ENCODE data around the gene THSD7A.

The THSD7A gene

DNA sequence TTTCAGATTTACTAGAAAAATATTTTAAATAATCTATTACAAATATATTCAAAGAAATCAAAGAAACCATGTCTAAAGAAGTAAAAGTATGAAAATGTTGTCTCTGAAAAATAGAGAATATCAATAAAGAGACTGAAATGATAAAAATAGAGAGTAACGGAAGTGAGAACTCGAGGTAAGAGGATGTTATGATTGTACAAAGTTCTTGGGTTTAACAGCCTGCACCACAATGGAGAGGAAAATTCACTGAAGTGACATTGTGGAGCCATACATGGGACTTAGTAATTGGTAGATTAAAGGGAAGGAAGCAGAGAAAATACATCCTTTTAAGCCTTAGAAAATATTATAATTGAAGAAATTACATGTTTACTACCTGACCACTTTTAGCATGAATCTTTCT, 77.9 kb downstream of the THSD7A start:
- no peak overlapping the region for H3K4me3 ChIP-seq (ENCODE audit: low read length)
- TF ChIP-seq, protein P1, sequence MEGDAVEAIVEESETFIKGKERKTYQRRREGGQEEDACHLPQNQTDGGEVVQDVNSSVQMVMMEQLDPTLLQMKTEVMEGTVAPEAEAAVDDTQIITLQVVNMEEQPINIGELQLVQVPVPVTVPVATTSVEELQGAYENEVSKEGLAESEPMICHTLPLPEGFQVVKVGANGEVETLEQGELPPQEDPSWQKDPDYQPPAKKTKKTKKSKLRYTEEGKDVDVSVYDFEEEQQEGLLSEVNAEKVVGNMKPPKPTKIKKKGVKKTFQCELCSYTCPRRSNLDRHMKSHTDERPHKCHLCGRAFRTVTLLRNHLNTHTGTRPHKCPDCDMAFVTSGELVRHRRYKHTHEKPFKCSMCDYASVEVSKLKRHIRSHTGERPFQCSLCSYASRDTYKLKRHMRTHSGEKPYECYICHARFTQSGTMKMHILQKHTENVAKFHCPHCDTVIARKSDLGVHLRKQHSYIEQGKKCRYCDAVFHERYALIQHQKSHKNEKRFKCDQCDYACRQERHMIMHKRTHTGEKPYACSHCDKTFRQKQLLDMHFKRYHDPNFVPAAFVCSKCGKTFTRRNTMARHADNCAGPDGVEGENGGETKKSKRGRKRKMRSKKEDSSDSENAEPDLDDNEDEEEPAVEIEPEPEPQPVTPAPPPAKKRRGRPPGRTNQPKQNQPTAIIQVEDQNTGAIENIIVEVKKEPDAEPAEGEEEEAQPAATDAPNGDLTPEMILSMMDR (IDR thresholded peaks at IDR 0.05; ENCODE audit: insufficient read depth, low read depth, low read length, missing control alignments) = no peak

DNA sequence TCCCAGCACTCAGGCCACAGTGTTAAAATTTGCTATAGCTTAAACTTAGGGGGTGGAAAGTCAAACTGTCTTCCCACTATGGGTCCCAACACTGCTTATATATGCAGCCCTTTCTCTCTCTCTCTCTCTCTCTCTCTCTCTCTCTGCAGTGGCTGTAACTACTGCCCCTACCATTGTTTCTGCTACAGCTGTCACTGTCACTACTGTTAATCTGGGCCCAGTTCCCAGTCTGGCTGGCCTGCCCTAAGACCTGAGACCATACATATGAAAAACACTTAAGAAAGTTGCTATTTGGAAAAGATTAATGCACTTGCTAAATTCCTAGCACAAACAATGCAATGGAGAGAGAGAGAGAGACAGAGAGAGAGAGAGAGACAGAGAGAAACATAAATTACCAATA, 78.6 kb downstream of the THSD7A start:
- TF ChIP-seq, protein P1 (IDR thresholded peaks at IDR 0.05; ENCODE audit: insufficient read depth, low read depth, low read length, missing control alignments) = no peak
- H3K4me3 ChIP-seq (ENCODE audit: low read length) = no peak overlapping the region
- no peak for DNase-seq (ENCODE audit: low read depth)

More for the DNA sequence above, 77.9 kb downstream of the THSD7A start:
- DNase-seq (ENCODE audit: low read depth) = no peak

DNA sequence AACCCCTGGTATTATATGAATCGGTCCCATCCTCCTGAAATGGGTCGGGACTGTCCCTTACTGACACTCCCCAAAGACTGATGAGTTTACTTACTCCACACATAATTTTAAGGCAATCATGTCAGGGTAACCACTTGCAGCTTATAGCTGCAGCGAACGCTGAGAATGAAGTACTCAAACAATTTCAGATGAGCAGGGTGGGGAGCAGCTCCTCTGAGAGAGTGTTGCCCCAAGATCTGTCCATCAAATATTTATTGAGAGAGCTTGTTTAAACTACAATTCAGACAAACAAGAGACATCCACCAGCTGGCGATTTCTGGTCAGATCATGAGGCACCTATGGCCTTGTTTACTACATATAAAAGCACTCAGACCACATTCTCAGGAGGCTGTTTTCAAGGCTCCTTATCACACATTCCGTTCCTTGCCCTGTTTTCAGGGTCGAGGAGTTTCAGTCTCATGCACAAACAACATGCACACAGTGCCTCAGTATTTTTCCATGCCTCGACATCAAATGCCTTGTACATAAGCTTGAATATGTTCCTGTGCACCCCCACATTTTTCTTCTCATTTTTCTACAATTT, 80.1 kb downstream of the THSD7A start:
- no peak overlapping the region for H3K4me3 ChIP-seq (ENCODE audit: low read length)
- TF ChIP-seq, protein P1 (IDR thresholded peaks at IDR 0.05; ENCODE audit: insufficient read depth, low read depth, low read length, missing control alignments) = no peak

DNA sequence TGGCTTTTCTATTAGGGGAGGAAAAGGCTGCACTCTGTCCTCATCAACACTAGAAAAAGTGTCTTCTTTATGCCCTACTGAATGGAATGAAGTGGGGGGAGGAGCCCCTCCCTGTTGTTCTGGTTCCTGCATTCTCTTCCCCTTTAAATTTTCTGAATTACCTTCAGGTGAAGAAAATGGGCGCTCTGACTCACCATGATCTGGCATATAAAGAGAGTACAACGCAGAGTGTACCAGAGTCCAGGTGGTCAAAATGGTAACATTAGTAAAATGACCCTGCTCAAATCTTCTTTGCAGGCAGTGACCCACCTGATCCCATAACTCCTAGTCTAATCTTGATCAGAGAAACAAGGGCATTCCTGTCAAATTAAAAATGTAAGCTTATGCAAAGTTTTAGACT, 80.7 kb downstream of the THSD7A start:
- peak; percentile 36 for DNase-seq (ENCODE audit: low read depth)
- no peak overlapping the region for H3K4me3 ChIP-seq (ENCODE audit: low read length)
- TF ChIP-seq, protein P1 (IDR thresholded peaks at IDR 0.05; ENCODE audit: insufficient read depth, low read depth, low read length, missing control alignments) = no peak

More for the DNA sequence above, 80.1 kb downstream of the THSD7A start:
- no peak for DNase-seq (ENCODE audit: low read depth)

DNA sequence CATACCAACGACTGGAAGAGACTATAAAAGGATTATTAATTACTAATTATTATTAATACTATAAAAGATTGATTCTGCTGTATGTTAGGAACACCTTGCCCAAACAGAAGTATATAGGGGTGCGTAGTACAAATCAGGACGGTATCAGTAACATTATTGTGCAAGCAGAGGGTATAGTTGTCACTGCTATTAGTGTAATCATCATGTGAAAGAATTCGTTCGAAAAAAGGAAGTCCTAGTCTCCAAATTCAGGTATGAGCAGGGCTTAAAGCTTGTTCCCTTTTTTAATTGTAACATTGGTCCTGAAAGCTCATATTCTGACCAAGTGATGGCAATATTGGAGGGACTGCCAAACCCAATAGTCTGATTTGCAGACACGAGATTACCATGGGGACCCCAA, 81.8 kb downstream of the THSD7A start:
- TF ChIP-seq, protein P1 (IDR thresholded peaks at IDR 0.05; ENCODE audit: insufficient read depth, low read depth, low read length, missing control alignments) = no peak
- DNase-seq (ENCODE audit: low read depth) = no peak
- H3K4me3 ChIP-seq (ENCODE audit: low read length) = no peak overlapping the region

DNA sequence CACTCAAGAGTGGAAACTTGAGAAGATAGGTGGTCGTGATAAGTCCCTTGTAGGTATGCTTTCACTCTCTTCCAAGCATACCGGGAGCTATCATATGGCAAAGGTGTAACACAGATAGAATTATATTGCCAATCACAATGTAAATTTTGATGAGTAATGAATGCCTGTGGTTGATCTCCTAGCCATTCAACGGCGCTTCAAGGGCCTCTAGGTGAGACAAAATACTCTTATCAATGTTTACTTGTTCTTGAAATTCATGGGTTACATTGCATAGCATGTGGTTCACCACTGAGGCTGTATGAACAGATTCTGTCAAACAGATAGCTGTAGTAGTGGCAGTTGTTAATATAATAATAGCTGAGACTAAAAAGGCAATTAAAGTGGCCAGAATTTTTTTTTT, 82.4 kb downstream of the THSD7A start:
- DNase-seq (ENCODE audit: low read depth) = peak; percentile 50
- TF ChIP-seq, protein P1 (IDR thresholded peaks at IDR 0.05; ENCODE audit: insufficient read depth, low read depth, low read length, missing control alignments) = no peak
- H3K4me3 ChIP-seq (ENCODE audit: low read length) = no peak overlapping the region

DNA sequence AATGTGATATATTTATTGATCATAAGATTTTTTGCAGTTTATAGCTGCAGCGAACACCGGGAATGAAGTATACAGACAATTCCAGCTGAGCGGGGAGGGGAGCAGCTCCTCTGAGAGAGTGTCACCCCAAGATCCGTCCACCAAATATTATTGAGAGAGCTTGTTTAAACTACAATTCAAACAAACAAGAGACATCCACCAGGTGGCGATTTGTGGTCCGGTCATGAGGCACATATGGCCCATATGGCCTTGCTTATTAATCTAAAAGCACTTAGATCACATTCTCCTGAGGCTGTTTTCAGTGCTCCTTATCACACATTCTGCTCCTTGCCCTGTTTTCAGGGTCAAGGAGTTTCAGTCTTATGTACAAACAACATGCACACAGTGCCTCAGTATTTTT, 83.1 kb downstream of the THSD7A start:
- TF ChIP-seq, protein P1 (IDR thresholded peaks at IDR 0.05; ENCODE audit: insufficient read depth, low read depth, low read length, missing control alignments) = no peak
- no peak overlapping the region for H3K4me3 ChIP-seq (ENCODE audit: low read length)
- peak; percentile 9 for DNase-seq (ENCODE audit: low read depth)
